A549 (cell line): ENCODE measurements around the gene SMCO4. TPM values are rescaled to one million over a fixed set of nuclear protein-coding genes. Genes with fewer than 3 reads are reported as not detected.

Source experiments
- ATAC-seq, 2 experiments: fragments of 200-7000 bp in 1 of 2; fragments of >200 bp in 1 of 2; cut with Nextera tagmentation in 1 of 2; cut with Tn5 transposase in 1 of 2; 3 replicates each; pipeline versions ENCODE4 v1.8.0 to v1.9.1; 2018 to 2020; ENCODE audit warnings: mild to moderate bottlenecking in 1 of 2, moderate library complexity in 1 of 2
- CTCF ChIA-PET: fragments of 300-600 bp; sonication (Branson Sonifier 250); formaldehyde crosslinking; extraction: SDS; loops from one replicate; lab custom pipeline; 2021; ENCODE audit warnings: antibody characterized with exemption, inconsistent platforms; lab: Yijun Ruan, JAX
- POLR2A ChIA-PET: fragments of 350-600 bp; formaldehyde crosslinking; extraction: SDS; loops from one replicate; lab custom pipeline; 2021; ENCODE audit warnings: antibody characterized with exemption, inconsistent platforms; lab: Yijun Ruan, JAX
- DNase-seq, 2 experiments: peaks; one replicate each; pipeline versions ENCODE4 v3.0.0 to v3.0.0-alpha.2; 2011 to 2016; ENCODE audit warnings: low read depth in 1 of 2, low spot score in 1 of 2
- FAIRE-seq: peaks from 2 replicates; lab custom pipeline; 2011; peaks lifted over from hg19 to GRCh38; lab: Jason Lieb, UNC
- H3K27ac ChIP-seq, 2 experiments: fragments of >200 bp; sonication (Bioruptor Twin); formaldehyde crosslinking; 3 replicates each; pipeline ENCODE4 v1.5.1; 2016 to 2017
- H3K4me1 ChIP-seq: fragments of >200 bp; sonication (Bioruptor Twin); formaldehyde crosslinking; 3 replicates; pipeline ENCODE4 v1.6.1; 2016
- H3K4me2 ChIP-seq: fragments of >200 bp; sonication (Bioruptor Twin); formaldehyde crosslinking; 3 replicates; pipeline ENCODE4 v1.6.1; 2016
- H3K4me3 ChIP-seq: fragments of >200 bp; sonication (Bioruptor Twin); formaldehyde crosslinking; 3 replicates; pipeline ENCODE4 v1.5.1; 2016
- H3K9me3 ChIP-seq: fragments of >200 bp; sonication (Bioruptor Twin); formaldehyde crosslinking; 3 replicates; pipeline ENCODE4 v1.6.1; 2016
- BHLHE40 ChIP-seq: IDR thresholded peaks from 2 replicates; pipeline ENCODE4 v1.6.1; 2012; ENCODE audit warnings: low read depth, low read length, inconsistent platforms
- CBX2 ChIP-seq: fragments of 200-600 bp; sonication (generic); IDR thresholded peaks from 2 replicates; pipeline ENCODE4 v1.6.1; 2016; ENCODE audit warnings: low read depth, mild to moderate bottlenecking, borderline replicate concordance
- CEBPB ChIP-seq, 2 experiments: fragments of >200 bp in 1 of 2; sonication (Bioruptor Twin) in 1 of 2; formaldehyde crosslinking in 1 of 2; IDR thresholded peaks; 2 replicates each; pipeline ENCODE4 v1.6.1; 2012 to 2016
- CHD2 ChIP-seq: fragments of 150-350 bp; IDR thresholded peaks from 2 replicates; pipeline ENCODE4 v1.6.1; 2014; ENCODE audit warnings: low read length; ENCODE audit not compliant: partially characterized antibody
- CHD4 ChIP-seq: fragments of 200-600 bp; sonication (generic); IDR thresholded peaks from 2 replicates; pipeline ENCODE4 v1.6.1; 2016; ENCODE audit warnings: antibody characterized with exemption, mild to moderate bottlenecking, borderline replicate concordance
- HDAC2 ChIP-seq: fragments of 200-600 bp; sonication (generic); IDR thresholded peaks from 2 replicates; pipeline ENCODE4 v1.6.1; 2016
- HOXA7 ChIP-seq: fragments of 250-450 bp; sonication (Bioruptor Pico); IDR thresholded peaks from 2 replicates; pipeline ENCODE4 v1.5.0; 2020; ENCODE audit warnings: mild to moderate bottlenecking, moderate library complexity
- JUN ChIP-seq, 2 experiments: fragments of >200 bp; sonication (Bioruptor Twin); formaldehyde crosslinking; IDR thresholded peaks; 2 replicates in 1 of 2; 3 replicates in 1 of 2; pipeline ENCODE4 v1.6.1; 2016 to 2017
- KDM1A ChIP-seq: fragments of 200-600 bp; sonication (generic); IDR thresholded peaks from 2 replicates; pipeline ENCODE4 v1.6.1; 2016; ENCODE audit warnings: low read depth, mild to moderate bottlenecking
- MAFK ChIP-seq: fragments of 450-650 bp; IDR thresholded peaks from 2 replicates; pipeline ENCODE4 v1.6.1; 2014; ENCODE audit not compliant: partially characterized antibody
- MAZ ChIP-seq: fragments of 150-350 bp; IDR thresholded peaks from 2 replicates; pipeline ENCODE4 v1.6.1; 2014; ENCODE audit warnings: antibody characterized with exemption, low read depth, low read length, borderline replicate concordance
- PHF8 ChIP-seq: fragments of 200-600 bp; sonication (generic); IDR thresholded peaks from 2 replicates; pipeline ENCODE4 v1.6.1; 2016; ENCODE audit warnings: low read depth, mild to moderate bottlenecking, antibody characterized with exemption, moderate library complexity, borderline replicate concordance
- RCOR1 ChIP-seq: fragments of 150-350 bp; IDR thresholded peaks from 2 replicates; pipeline ENCODE4 v1.6.1; 2014; ENCODE audit warnings: antibody characterized with exemption, low read length, low read depth
- SMC3 ChIP-seq: fragments of >200 bp; sonication (Bioruptor Twin); formaldehyde crosslinking; IDR thresholded peaks from 3 replicates; pipeline ENCODE4 v1.6.1; 2018; ENCODE audit warnings: inconsistent platforms
- SREBF2 ChIP-seq: fragments of 450-650 bp; IDR thresholded peaks from 2 replicates; pipeline ENCODE4 v1.6.1; 2014; ENCODE audit warnings: mild to moderate bottlenecking, moderate library complexity
- TFCP2L1 ChIP-seq: fragments of 250-450 bp; sonication (Bioruptor Pico); IDR thresholded peaks from 2 replicates; pipeline ENCODE4 v1.5.0; 2021; ENCODE audit warnings: mild to moderate bottlenecking
- ZFP36 ChIP-seq: fragments of 450-650 bp; IDR thresholded peaks from 2 replicates; pipeline ENCODE4 v1.6.1; 2014; ENCODE audit warnings: borderline replicate concordance; ENCODE audit not compliant: partially characterized antibody
- ZSCAN20 ChIP-seq: fragments of 250-450 bp; sonication (Bioruptor Pico); IDR thresholded peaks from 2 replicates; pipeline ENCODE4 v1.8.0; 2022; ENCODE audit warnings: mild to moderate bottlenecking, moderate library complexity
- WGBS: methylation state at CpG from one replicate; pipeline ENCODE4 v1.1.6; 2017; ENCODE audit errors: missing lambda C conversion rate; 5-methylcytosine and 5-hydroxymethylcytosine counted together
- polyA plus RNA-seq, 4 experiments: library from polyadenylated mRNA; depleted of rRNA in 3 of 4; stranded (reverse); fragments of >200 nt; fragmentation: RNase III in 1 of 4; extraction: RNeasy Plus Mini Kit Qiagen cat#74134 plus additional on column Dnase treatment in 1 of 4; gene quantifications; 2 replicates in 3 of 4; 3 replicates in 1 of 4; pipeline ENCODE4 v1.2.3, GENCODE V29; 2011 to 2017
- TF ChIP-seq, protein P1 (sequence below): fragments of 250-450 bp; sonication (Bioruptor Pico); IDR thresholded peaks from 2 replicates; pipeline ENCODE4 v1.5.0; 2020; ENCODE audit warnings: low read depth, mild to moderate bottlenecking, moderate library complexity
- TF ChIP-seq, protein P2 (sequence below): fragments of >200 bp; sonication (Bioruptor Twin); formaldehyde crosslinking; IDR thresholded peaks from 3 replicates; pipeline ENCODE4 v1.5.1; 2016
- TF ChIP-seq, protein P3 (sequence below): fragments of >200 bp; sonication (Bioruptor Twin); formaldehyde crosslinking; IDR thresholded peaks from 3 replicates; pipeline ENCODE4 v1.6.1; 2016
- TF ChIP-seq, protein P4 (sequence below): IDR thresholded peaks from 2 replicates; pipeline ENCODE4 v1.6.1; 2012
- TF ChIP-seq, protein P5 (sequence below): IDR thresholded peaks from 2 replicates; pipeline ENCODE4 v1.6.1; 2012; ENCODE audit warnings: low read depth, borderline replicate concordance

SMCO4 gene
- polyA plus RNA-seq, 2 of the 4 experiments (the other 2 are of a cell fraction): 11.9 to 14.8 TPM

DNA sequence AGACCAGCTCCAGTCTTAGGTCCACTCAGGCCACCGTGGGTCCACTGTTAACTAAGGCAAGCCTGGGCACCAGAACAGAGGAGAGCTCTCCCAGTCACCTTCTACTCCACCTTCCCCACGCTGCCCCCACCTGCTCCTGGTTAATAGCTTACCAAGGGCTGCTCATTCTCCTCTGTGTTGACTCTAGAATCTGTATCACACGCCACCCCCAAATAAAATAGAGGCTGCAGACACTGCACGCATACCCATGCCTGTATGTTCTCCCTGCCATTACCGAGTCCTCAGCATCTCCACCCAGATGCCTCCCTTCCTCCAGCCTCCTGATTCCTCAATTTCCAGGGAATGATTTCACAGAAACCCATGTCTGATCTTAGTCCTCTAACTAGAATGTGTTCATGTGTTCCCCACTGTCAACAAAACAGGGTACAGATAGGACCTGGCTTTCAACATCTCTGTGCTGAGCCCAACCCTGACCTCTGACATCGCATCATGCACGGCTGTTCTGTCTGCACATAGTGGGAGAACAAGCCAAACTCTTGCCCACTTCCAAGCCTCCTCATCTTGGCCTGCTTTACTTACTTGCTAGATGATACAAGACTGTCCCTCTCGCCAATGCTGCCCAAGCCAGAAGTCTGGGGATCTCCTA lies 49.8 kb downstream of the SMCO4 start (continued):
- TF ChIP-seq HDAC2 (no peak), MAZ (no peak), BHLHE40 (no peak), ZFP36 (no peak)
- TF ChIP-seq, protein P1, sequence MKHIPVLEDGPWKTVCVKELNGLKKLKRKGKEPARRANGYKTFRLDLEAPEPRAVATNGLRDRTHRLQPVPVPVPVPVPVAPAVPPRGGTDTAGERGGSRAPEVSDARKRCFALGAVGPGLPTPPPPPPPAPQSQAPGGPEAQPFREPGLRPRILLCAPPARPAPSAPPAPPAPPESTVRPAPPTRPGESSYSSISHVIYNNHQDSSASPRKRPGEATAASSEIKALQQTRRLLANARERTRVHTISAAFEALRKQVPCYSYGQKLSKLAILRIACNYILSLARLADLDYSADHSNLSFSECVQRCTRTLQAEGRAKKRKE (CRISPR knock-in tag): no peak

DNA sequence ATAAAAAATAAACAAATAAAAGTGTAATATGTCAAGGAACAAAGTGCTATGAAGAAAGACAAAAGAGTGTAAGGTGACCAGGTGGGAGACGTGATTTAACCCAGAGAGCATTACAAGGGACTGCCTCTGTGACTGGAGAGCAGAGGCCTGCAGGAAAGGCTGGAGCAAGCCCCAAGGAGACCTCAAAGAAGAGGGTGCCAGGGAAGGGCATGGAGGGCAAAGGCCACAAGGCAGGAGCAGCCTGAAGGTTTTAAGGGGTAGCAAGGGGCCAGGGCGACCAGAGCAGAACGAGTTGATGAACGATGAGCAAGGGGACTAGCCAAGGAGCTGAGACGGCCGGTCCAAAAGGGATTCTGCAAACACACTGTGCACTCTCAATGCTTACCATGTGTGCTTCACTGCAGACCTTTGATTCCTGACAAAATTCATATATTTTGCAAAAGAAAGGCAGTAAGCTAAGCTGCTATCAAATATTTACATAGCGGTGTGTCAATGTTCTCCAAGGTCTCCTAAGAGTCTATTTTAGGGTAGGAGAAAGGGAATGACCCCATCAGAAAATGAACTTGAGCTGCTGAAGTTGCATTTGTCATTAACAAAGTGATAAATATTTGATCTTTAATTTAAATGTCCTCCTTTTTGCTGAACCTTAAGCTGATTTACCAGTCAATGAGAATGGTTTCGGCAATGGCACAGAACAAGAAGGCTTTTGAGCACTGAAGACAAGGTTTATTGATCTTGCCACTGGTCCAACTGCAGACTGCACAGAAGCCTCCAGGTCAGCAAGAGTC lies 50.5 kb downstream of the SMCO4 start:
- Histone ChIP-seq H3K9me3 (no peaks in the 10 kb centered on the region), H3K4me3 (no peak overlapping the region), H3K4me2 (no peak overlapping the region), H3K27ac (no peak overlapping the region), H3K4me1 (no peaks in the 10 kb centered on the region)
- no peak for ATAC-seq
- 86% methylated on average over 8 of the region's 8 CpGs for WGBS
- TF ChIP-seq SREBF2: no peak
- TF ChIP-seq MAZ: no peak
- no peak for TF ChIP-seq HOXA7 (CRISPR knock-in tag)
- TF ChIP-seq CEBPB (IDR thresholded peaks at IDR 0.05): no peak
- TF ChIP-seq, protein P1 (CRISPR knock-in tag): no peak
- TF ChIP-seq KDM1A: no peak
- TF ChIP-seq SMC3: no peak
- TF ChIP-seq, protein P2, sequence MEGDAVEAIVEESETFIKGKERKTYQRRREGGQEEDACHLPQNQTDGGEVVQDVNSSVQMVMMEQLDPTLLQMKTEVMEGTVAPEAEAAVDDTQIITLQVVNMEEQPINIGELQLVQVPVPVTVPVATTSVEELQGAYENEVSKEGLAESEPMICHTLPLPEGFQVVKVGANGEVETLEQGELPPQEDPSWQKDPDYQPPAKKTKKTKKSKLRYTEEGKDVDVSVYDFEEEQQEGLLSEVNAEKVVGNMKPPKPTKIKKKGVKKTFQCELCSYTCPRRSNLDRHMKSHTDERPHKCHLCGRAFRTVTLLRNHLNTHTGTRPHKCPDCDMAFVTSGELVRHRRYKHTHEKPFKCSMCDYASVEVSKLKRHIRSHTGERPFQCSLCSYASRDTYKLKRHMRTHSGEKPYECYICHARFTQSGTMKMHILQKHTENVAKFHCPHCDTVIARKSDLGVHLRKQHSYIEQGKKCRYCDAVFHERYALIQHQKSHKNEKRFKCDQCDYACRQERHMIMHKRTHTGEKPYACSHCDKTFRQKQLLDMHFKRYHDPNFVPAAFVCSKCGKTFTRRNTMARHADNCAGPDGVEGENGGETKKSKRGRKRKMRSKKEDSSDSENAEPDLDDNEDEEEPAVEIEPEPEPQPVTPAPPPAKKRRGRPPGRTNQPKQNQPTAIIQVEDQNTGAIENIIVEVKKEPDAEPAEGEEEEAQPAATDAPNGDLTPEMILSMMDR: no peak
- TF ChIP-seq, protein P3, sequence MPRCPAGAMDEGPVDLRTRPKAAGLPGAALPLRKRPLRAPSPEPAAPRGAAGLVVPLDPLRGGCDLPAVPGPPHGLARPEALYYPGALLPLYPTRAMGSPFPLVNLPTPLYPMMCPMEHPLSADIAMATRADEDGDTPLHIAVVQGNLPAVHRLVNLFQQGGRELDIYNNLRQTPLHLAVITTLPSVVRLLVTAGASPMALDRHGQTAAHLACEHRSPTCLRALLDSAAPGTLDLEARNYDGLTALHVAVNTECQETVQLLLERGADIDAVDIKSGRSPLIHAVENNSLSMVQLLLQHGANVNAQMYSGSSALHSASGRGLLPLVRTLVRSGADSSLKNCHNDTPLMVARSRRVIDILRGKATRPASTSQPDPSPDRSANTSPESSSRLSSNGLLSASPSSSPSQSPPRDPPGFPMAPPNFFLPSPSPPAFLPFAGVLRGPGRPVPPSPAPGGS: no peak
- no peak for TF ChIP-seq TFCP2L1
- TF ChIP-seq CHD2: no peak
- TF ChIP-seq, protein P4, sequence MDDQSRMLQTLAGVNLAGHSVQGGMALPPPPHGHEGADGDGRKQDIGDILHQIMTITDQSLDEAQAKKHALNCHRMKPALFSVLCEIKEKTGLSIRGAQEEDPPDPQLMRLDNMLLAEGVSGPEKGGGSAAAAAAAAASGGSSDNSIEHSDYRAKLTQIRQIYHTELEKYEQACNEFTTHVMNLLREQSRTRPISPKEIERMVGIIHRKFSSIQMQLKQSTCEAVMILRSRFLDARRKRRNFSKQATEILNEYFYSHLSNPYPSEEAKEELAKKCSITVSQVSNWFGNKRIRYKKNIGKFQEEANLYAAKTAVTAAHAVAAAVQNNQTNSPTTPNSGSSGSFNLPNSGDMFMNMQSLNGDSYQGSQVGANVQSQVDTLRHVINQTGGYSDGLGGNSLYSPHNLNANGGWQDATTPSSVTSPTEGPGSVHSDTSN: no peak
- no peak for TF ChIP-seq CBX2
- no peak for TF ChIP-seq MAFK
- TF ChIP-seq CHD4: no peak
- no peak for TF ChIP-seq RCOR1
- no peak for TF ChIP-seq PHF8
- no peak for TF ChIP-seq JUN (IDR thresholded peaks at IDR 0.05)
- TF ChIP-seq, protein P5, sequence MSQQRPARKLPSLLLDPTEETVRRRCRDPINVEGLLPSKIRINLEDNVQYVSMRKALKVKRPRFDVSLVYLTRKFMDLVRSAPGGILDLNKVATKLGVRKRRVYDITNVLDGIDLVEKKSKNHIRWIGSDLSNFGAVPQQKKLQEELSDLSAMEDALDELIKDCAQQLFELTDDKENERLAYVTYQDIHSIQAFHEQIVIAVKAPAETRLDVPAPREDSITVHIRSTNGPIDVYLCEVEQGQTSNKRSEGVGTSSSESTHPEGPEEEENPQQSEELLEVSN: no peak
- TF ChIP-seq ZSCAN20 (CRISPR knock-in tag): no peak
- CTCF ChIA-PET: interaction anchor here (1.0 kb wide), 1 partner anchor 9 kb away, joined by 3 read pairs; no protein-coding TSS in a partner anchor
- POLR2A ChIA-PET: no interaction called here
- FAIRE-seq: no peak
- no peak for DNase-seq
